GM18505 (cell line): ENCODE data around the gene HIVEP3.

Source experiments
- ATAC-seq: cut with Tn5 transposase; IDR thresholded peaks from one replicate; pipeline ENCODE4 v1.9.1; 2021; ENCODE audit not compliant: unreplicated experiment
- POLR2A ChIP-seq: IDR thresholded peaks from 4 replicates; pipeline ENCODE4 v1.6.1; 2011; ENCODE audit warnings: borderline replicate concordance; ENCODE audit not compliant: insufficient read depth, insufficient read length; ENCODE audit errors: extremely low read depth

The HIVEP3 gene

DNA sequence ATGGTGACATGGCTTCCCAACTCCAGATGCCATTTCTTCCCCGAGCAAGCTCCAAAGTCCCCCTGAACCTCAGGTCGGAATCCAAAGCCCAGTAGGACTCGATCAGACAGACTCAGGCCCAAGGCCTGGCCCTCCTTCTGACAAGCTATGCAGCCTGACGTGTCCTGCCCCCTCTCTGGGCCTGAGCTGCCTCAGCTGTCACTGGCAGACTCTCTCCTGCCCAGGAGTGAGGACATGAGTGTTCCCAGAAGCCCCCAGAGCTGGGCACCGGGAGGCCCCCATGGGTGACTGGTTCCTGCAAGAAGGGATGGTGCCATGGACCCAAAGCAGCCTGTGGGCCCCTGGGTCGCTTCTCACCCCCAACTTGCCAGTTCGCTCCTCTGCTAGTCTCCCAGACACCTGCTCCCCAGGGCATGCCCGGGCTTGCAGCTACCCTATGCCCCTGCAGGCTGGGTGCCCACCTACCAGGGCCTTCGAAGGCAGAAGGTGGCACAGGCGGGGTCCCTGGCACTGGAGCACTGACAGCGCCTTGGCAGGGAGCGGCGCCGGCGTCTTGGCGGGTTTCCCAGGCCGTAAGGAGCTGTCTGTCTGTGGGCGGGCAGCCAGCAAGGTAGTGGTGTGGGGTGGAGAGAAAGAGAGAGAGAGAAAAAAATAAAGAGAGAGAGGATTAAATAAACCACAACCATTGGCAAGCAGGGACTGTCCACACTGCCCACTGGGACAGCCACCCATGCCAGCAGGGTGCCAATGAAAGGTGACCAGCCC is 436.5 kb downstream of the HIVEP3 start:
- ATAC-seq: no peak
- TF ChIP-seq POLR2A: no peak

DNA sequence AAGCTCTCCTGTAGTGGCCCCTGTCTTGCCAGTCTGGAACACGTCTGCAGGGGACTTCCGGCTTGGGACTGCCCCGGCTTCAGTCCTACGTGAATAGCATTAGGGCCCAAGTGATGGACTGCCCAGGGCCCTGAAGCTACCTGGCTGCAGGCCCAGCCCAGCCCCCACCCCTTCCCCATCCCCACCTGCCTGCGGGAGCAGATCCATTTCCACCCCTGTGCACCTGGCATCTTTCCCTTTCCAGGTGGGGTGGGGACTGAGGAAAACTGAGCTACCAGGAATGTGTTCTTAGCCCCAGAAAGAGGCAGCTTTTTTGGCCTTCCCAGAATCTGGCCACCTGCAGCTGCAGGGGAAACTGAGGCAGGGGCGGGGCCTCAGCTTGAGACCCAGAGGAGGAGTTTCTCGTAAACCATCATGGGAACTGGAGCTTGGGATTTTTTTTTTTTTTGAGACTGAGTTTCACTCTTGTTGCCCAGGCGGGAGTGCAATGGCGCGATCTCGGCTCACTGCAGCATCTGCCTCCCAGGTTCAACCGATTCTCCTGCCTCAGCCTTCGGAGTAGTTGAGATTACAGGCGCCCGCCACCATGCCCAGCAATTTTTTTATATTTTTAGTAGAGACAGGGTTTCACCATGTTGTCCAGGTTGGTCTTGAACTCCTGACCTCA is 437.5 kb downstream of the HIVEP3 start:
- no peak for ATAC-seq
- no peak for TF ChIP-seq POLR2A

DNA sequence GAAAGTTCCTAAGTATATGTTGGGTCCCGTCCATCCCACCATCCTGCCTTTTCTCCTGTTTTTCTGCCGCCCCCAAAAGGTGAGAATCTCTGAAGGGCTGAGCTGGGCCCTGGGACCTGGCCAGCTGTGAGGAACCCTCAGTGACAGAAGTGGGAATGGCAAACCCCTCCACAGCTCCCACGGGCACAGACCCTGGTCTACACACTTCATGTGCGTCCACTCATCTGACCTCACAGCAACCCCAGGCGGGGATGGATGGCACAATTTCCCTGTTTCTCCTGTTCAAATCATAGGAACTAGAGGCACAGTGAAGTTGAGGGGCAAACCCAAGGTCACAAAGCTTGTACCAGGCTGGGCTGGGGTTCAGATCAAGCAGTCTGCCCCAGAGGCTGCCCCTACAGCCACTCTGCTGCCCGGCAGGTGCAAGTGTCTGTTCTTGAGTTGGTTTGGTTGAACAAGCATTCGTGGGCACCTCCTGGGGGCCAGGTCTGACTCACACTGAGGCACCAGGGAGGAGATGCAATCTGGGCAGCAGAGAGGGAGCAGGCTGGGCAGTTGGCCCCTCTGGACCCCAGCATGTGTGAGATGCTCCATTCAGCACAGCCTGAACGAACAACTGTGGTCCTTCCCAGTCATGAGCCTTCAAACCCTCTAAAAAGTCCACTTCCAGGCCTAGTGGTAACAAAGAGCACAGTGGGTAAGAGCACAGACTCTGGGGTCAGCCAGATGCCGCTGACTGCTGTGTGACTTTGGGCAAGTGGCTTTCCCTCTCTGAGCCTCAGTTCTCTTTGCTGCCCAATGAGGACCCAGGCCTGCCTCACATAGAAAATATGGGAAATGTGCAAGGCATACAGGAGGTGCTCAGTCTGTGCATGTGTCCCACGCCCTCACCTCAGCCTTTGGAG is 438.3 kb downstream of the HIVEP3 start:
- TF ChIP-seq POLR2A: no peak
- ATAC-seq: no peak

DNA sequence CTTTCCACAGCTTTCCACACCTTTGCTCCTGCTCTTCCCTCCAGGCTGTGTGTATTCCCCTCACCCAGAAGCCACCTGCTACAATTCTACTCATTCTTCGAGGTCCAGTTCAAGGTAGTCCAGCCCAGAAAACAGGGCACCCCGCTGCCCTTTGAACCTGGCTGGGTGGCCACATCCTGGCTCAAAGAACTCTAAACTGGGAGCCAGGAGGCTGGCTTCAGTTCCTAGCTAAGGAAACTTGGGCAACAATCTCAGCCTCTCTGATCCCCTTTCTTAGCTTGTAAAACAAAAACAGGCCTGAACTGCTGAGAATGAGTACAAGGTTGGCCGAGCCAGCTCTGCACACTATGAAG is 438.9 kb downstream of the HIVEP3 start:
- TF ChIP-seq POLR2A: no peak
- ATAC-seq: no peak

GRCh38 chr1:41479000-41479807 is 439.5 kb downstream of the HIVEP3 start:
- no peak for ATAC-seq
- no peak for TF ChIP-seq POLR2A

- no peak for TF ChIP-seq POLR2A
These were observed 440.5 kb downstream of the HIVEP3 start for GRCh38 chr1:41478118-41478748.

DNA sequence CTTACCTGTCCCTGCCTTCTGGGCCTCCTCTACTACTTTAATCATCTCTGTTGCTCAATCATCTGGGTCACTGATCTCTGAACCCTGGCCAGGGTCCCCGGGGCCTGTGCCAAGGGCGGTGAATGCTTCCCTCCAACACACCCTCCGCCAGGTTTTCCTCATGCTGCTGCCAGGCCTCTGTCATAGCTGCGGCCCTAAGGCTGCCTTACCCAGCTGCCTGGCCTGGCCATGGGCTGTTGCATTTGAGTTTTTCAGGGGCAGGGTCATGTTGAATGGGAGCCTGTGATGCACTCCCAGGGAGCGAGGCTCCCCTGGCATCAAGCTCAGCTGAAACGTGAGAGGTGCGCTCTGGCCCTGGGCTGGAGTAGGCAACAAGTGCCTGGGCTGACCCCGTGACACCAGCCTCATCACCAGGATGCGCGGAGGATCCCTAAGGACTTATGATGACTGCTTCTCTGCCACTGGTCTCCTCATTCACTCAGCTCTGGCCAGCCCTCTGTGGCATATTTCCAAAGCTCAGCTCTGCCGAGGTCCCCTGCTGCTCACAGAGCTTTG is 441.8 kb downstream of the HIVEP3 start:
- no peak for ATAC-seq
- TF ChIP-seq POLR2A: no peak

More at GRCh38 chr1:41478118-41478748, 440.5 kb downstream of the HIVEP3 start:
- ATAC-seq: no peak

GRCh38 chr1:41475859-41476567 is 442.7 kb downstream of the HIVEP3 start:
- no peak for TF ChIP-seq POLR2A
- no peak for ATAC-seq

GRCh38 chr1:41475346-41475745 is 443.4 kb downstream of the HIVEP3 start:
- no peak for ATAC-seq
- TF ChIP-seq POLR2A: no peak

DNA sequence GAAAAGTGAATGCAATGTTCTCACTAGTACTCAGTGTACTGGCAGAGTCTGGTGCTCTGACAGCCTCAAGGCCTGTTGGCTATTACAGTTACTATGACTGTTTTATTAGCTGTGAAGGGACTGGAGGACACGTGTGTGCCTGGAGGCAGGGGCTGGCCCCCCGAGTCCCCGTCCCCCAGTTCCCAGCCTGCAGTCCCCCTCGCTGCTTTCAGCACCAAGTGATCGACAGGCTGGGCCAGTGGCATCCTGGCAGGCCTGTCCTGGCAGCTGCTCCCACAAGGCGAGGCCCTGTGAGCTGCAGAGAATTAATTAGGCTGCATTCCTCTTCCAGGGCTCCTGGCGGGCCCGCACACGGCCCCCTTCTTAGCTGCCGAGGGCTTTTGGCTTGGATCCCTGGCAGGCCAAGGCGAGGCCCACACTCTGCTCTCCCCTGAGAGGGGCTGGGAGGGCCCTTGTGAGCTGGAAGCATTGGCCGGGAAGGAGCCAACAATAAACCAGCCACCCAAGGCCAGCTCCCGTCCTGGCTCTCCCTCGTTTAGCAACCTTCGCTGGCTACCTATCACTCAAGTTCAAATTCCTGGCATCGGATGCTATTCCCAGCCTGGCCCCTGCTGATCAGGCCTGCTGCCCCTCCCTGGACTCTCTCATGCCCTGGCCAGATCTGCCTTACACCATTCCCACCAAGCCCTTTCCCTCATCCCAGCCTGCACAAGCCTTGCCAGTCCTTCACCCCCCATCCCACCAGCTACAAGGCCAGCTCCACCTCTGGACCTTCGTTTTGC is 444.0 kb downstream of the HIVEP3 start:
- no peak for ATAC-seq
- TF ChIP-seq POLR2A: no peak
